ENCODE data around the gene PSME2. TPM values are rescaled to one million over a fixed set of nuclear protein-coding genes. Genes with fewer than 3 reads are reported as not detected.

The PSME2 gene
- total RNA-seq, 4 donors from 2014 or later, result 39.3 to 75.2 (median 47.0) TPM

GRCh38 chr14:24136684-24137528 lies 9.5 kb downstream of the PSME2 start:
- Histone ChIP-seq H3K4me1 (peaks cover 55% of the 10 kb centered on the region), H3K27me3 (no peaks in the 10 kb centered on the region), H3K9me3 (no peaks in the 10 kb centered on the region), H3K36me3 (peaks cover 22% of the 10 kb centered on the region), H3K27ac (peak overlapping the region; percentile 93), H3K4me3 (peak overlapping the region; percentile 99)
- 29% methylated on average over 13 of the region's 13 CpGs for WGBS
- TF ChIP-seq POLR2AphosphoS5 (IDR thresholded peaks at IDR 0.05) (no peak), EP300 (IDR thresholded peaks at IDR 0.05) (no peak), POLR2A (IDR thresholded peaks at IDR 0.05) (no peak), CTCF (IDR thresholded peaks at IDR 0.05) (no peak)
- no peak for DNase-seq (ENCODE audit: low spot score in 2 of 2)

GRCh38 chr14:24135834-24136683 lies 10.4 kb downstream of the PSME2 start, which contains the start of gene PSME1:
TSS of gene PSME1 (plus strand) at chr14:24136194. CDS start at chr14:24136263, 69 bp downstream.
- Histone ChIP-seq H3K4me1 (peaks cover 57% of the 10 kb centered on the region), H3K36me3 (peaks cover 22% of the 10 kb centered on the region), H3K4me3 (peak within 1 kb of the TSS; percentile 99), H3K27ac (peak within 1 kb of the TSS; percentile 93), H3K27me3 (no peaks in the 10 kb centered on the region), H3K9me3 (no peaks in the 10 kb centered on the region)
- 0% methylated on average over 45 of the region's 75 CpGs for WGBS
- DNase-seq (ENCODE audit: low spot score in 2 of 2), result peak; percentile 94 to 97
- TF ChIP-seq POLR2AphosphoS5 (IDR thresholded peaks at IDR 0.05) (peak in 2 of 3 donors; percentile 8 to 13), CTCF (IDR thresholded peaks at IDR 0.05) (no peak), EP300 (IDR thresholded peaks at IDR 0.05) (no peak), POLR2A (IDR thresholded peaks at IDR 0.05) (no peak)

- H3K27me3 ChIP-seq, result no peaks in the 10 kb centered on the region
- peak overlapping the region; percentile 93 for H3K27ac ChIP-seq
- peaks cover 22% of the 10 kb centered on the region for H3K36me3 ChIP-seq
- no peaks in the 10 kb centered on the region for H3K9me3 ChIP-seq
- no peak for TF ChIP-seq POLR2A (IDR thresholded peaks at IDR 0.05)
- no peak for DNase-seq (ENCODE audit: low spot score in 2 of 2)
- peak overlapping the region; percentile 99 for H3K4me3 ChIP-seq
- 7% methylated on average over 9 of the region's 9 CpGs for WGBS
- H3K4me1 ChIP-seq, result peaks cover 52% of the 10 kb centered on the region
Measured at GRCh38 chr14:24135584-24135833, 10.9 kb downstream of the PSME2 start.

GRCh38 chr14:24133735-24134134 lies 12.7 kb downstream of the PSME2 start:
- TF ChIP-seq CTCF (IDR thresholded peaks at IDR 0.05) (no peak), EP300 (IDR thresholded peaks at IDR 0.05) (no peak), POLR2A (IDR thresholded peaks at IDR 0.05) (no peak), POLR2AphosphoS5 (IDR thresholded peaks at IDR 0.05) (no peak)
- no peaks in the 10 kb centered on the region for H3K27me3 ChIP-seq
- H3K4me3 ChIP-seq, result no peak overlapping the region
- WGBS, result 100% methylated on average over 1 of the region's 1 CpG
- no peak for DNase-seq (ENCODE audit: low spot score in 2 of 2)
- H3K27ac ChIP-seq, result no peak overlapping the region
- H3K36me3 ChIP-seq, result peaks cover 13% of the 10 kb centered on the region
- no peaks in the 10 kb centered on the region for H3K9me3 ChIP-seq
- H3K4me1 ChIP-seq, result peaks cover 34% of the 10 kb centered on the region

GRCh38 chr14:24132976-24133375 lies 13.4 kb downstream of the PSME2 start:
- H3K9me3 ChIP-seq, result no peaks in the 10 kb centered on the region
- H3K27me3 ChIP-seq, result no peaks in the 10 kb centered on the region
- TF ChIP-seq EP300 (IDR thresholded peaks at IDR 0.05) (no peak), POLR2AphosphoS5 (IDR thresholded peaks at IDR 0.05) (no peak), CTCF (IDR thresholded peaks at IDR 0.05) (no peak), POLR2A (IDR thresholded peaks at IDR 0.05) (no peak)
- H3K36me3 ChIP-seq, result peaks cover 6% of the 10 kb centered on the region
- H3K4me3 ChIP-seq, result no peak overlapping the region
- DNase-seq (ENCODE audit: low spot score in 2 of 2), result no peak
- H3K4me1 ChIP-seq, result peaks cover 33% of the 10 kb centered on the region
- 94% methylated on average over 2 of the region's 2 CpGs for WGBS
- no peak overlapping the region for H3K27ac ChIP-seq

Measured in suprapubic skin (tissue), 4 donors.